Effector CD8-positive, alpha-beta T cell (primary cell): ENCODE results near the gene LIN9.
A peak's percentile ranks its signal among the peaks of the same experiment; 100 is the strongest.
"Not testable (repeated sequence)": the region's sequence is repeated elsewhere in the genome, so short reads cannot be mapped to it uniquely, and the experiment has no call there.

Source experiments
- DNase-seq: peaks from one replicate; lab custom pipeline; 2025; lab: John Stamatoyannopoulos, UW

The LIN9 gene

GRCh38 chr1:226211181-226211821, 97.7 kb downstream of the LIN9 start:
- no peak for DNase-seq

GRCh38 chr1:226210571-226211176, 98.3 kb downstream of the LIN9 start:
- no peak for DNase-seq

GRCh38 chr1:226209307-226210059, 99.5 kb downstream of the LIN9 start:
- DNase-seq = no peak

GRCh38 chr1:226207048-226207447, 101.9 kb downstream of the LIN9 start:
- no peak for DNase-seq

GRCh38 chr1:226204198-226204597, 104.8 kb downstream of the LIN9 start:
- no peak for DNase-seq

- no peak for DNase-seq
Measured at GRCh38 chr1:226203655-226204054, 105.3 kb downstream of the LIN9 start.

GRCh38 chr1:226203240-226203639, 105.7 kb downstream of the LIN9 start:
- no peak for DNase-seq

GRCh38 chr1:226202666-226203065, 106.3 kb downstream of the LIN9 start:
- DNase-seq = not testable (repeated sequence)

- no peak for DNase-seq
Measured at GRCh38 chr1:226202246-226202645, 106.7 kb downstream of the LIN9 start.

- DNase-seq = no peak
Measured at GRCh38 chr1:226201029-226201593, 107.9 kb downstream of the LIN9 start.

GRCh38 chr1:226199971-226200370, 109.0 kb downstream of the LIN9 start:
- no peak for DNase-seq

- DNase-seq = no peak
Measured at GRCh38 chr1:226195144-226195543, 113.8 kb downstream of the LIN9 start.

- DNase-seq = no peak
Measured at GRCh38 chr1:226187380-226187779, 121.6 kb downstream of the LIN9 start.

- DNase-seq = no peak
Measured at GRCh38 chr1:226187019-226187322, 122.0 kb downstream of the LIN9 start.

- peak; percentile 71 for DNase-seq
Measured at GRCh38 chr1:226186124-226187018, 122.6 kb downstream of the LIN9 start, which contains the start of gene ACBD3. Gene ACBD3, minus strand, starts transcription at chr1:226186741. Its CDS starts 66 bp downstream, at chr1:226186675.

- no peak for DNase-seq
Measured at GRCh38 chr1:226185141-226186036, 123.6 kb downstream of the LIN9 start.

- no peak for DNase-seq
Measured at GRCh38 chr1:226181996-226182714, 126.8 kb downstream of the LIN9 start.
